GM21526 (cell line): ENCODE data around the gene CLTA.

ENCODE experiments used
- ATAC-seq: cut with Tn5 transposase; IDR thresholded peaks from one replicate; pipeline ENCODE4 v1.9.1; 2021; ENCODE audit warnings: moderate library complexity; ENCODE audit not compliant: unreplicated experiment, low FRiP score

Gene CLTA

GRCh38 chr9:36190388-36191289, at the start of gene CLTA:
TSS of gene CLTA (plus strand) at chr9:36190921. CDS start at chr9:36191057, 136 bp downstream.
- ATAC-seq = peak; percentile 92

- no peak for ATAC-seq
Measured at GRCh38 chr9:36141288-36141687, 49.4 kb upstream of the CLTA start.

GRCh38 chr9:36141761-36142160, 49.0 kb upstream of the CLTA start:
- no peak for ATAC-seq

- ATAC-seq = no peak
Measured at GRCh38 chr9:36142510-36143244, 48.0 kb upstream of the CLTA start.

- no peak for ATAC-seq
Measured at GRCh38 chr9:36143245-36143641, 47.5 kb upstream of the CLTA start.

- ATAC-seq = no peak
Measured at GRCh38 chr9:36144309-36145232, 46.1 kb upstream of the CLTA start.

GRCh38 chr9:36145970-36146369, 44.8 kb upstream of the CLTA start:
- ATAC-seq = no peak

- ATAC-seq = no peak
Measured at GRCh38 chr9:36146651-36147050, 44.1 kb upstream of the CLTA start.

- ATAC-seq = no peak
Measured at GRCh38 chr9:36147441-36148175, 43.1 kb upstream of the CLTA start.

- no peak for ATAC-seq
Measured at GRCh38 chr9:36148311-36149051, 42.2 kb upstream of the CLTA start.

GRCh38 chr9:36149197-36149596, 41.5 kb upstream of the CLTA start:
- no peak for ATAC-seq

- ATAC-seq = no peak
Measured at GRCh38 chr9:36150574-36151315, 40.0 kb upstream of the CLTA start.

- peak; percentile 77 for ATAC-seq
Measured at GRCh38 chr9:36151316-36152210, 39.2 kb upstream of the CLTA start.

GRCh38 chr9:36152741-36153438, 37.8 kb upstream of the CLTA start:
- no peak for ATAC-seq

- no peak for ATAC-seq
Measured at GRCh38 chr9:36153746-36154145, 37.0 kb upstream of the CLTA start.

- ATAC-seq = no peak
Measured at GRCh38 chr9:36154331-36154952, 36.3 kb upstream of the CLTA start.

- ATAC-seq = no peak
Measured at GRCh38 chr9:36156116-36156515, 34.6 kb upstream of the CLTA start.
